ENCODE results near the gene BBS7. TPM values are rescaled to one million over a fixed set of nuclear protein-coding genes. Genes with fewer than 3 reads are reported as not detected.

Gene BBS7
- total and polyA plus RNA-seq, 2 of the 13 experiments (the other 11 are each of a cell fraction or from before 2014, with no cell fraction given) = 9.0 to 15.7 TPM

DNA sequence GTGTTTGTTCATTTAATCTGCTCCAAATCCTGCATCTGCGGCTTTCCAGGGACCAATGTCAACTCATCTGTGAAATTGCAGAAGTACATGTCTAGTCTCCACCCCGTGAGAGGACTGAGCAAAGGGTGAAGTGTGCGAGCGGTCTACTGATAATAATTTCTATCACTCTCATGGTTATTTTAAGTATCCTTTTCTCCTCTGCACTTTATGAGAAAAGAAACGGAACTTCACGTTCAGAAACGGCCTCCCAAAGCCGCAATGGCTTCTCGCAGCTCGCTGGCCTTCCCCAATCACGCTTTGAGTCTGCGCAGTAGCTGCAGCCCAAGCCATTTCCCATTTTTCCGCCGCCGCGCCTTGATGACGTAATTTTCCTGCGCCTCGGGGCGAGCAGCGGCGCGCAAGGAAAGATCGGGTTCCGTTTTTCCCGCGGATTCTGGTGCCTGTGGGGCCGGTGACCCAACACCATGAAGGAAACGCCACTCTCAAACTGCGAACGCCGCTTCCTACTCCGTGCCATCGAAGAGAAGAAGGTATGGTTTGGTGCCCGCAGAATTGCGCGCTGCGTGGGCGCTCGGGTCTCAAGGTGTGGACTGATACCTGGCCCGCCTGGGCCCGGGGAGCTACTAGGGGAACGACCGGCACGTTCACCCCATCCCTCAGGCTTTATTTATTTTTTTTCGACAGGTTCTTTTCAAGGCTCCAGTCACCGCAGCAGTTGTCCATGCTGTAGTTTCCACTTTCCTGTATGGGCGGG is 69.1 kb downstream of the BBS7 start, which contains the start of gene EXOSC9 (continued):
- peak; percentile 7 for TF ChIP-seq PRPF4 (IDR thresholded peaks at IDR 0.05; ENCODE audit: low read depth, low read length, poor library complexity, severe bottlenecking)
- TF ChIP-seq KLF11 (CRISPR knock-in tag; IDR thresholded peaks at IDR 0.05) = 0 out of 2 replicates have a peak, but pooled peaks have one; percentile 31
- TF ChIP-seq MED8 (CRISPR knock-in tag; IDR thresholded peaks at IDR 0.05; ENCODE audit: insufficient replicate concordance) = no peak
- TF ChIP-seq TIGD3 (CRISPR knock-in tag; IDR thresholded peaks at IDR 0.05; ENCODE audit: borderline replicate concordance) = 0 out of 2 replicates have a peak, but pooled peaks have one; percentile 69
- peak; percentile 81 for TF ChIP-seq BORCS8-MEF2B (CRISPR knock-in tag; IDR thresholded peaks at IDR 0.05)
- peak; percentile 71; the same call in 1 of the 2 replicates for TF ChIP-seq ZNF335 (CRISPR knock-in tag; IDR thresholded peaks at IDR 0.05)
- no peak for TF ChIP-seq NR2F1 (CRISPR knock-in tag; IDR thresholded peaks at IDR 0.05)
- peak; percentile 92 for TF ChIP-seq NRL (CRISPR knock-in tag; IDR thresholded peaks at IDR 0.05; ENCODE audit: borderline replicate concordance)
- TF ChIP-seq, protein P1, sequence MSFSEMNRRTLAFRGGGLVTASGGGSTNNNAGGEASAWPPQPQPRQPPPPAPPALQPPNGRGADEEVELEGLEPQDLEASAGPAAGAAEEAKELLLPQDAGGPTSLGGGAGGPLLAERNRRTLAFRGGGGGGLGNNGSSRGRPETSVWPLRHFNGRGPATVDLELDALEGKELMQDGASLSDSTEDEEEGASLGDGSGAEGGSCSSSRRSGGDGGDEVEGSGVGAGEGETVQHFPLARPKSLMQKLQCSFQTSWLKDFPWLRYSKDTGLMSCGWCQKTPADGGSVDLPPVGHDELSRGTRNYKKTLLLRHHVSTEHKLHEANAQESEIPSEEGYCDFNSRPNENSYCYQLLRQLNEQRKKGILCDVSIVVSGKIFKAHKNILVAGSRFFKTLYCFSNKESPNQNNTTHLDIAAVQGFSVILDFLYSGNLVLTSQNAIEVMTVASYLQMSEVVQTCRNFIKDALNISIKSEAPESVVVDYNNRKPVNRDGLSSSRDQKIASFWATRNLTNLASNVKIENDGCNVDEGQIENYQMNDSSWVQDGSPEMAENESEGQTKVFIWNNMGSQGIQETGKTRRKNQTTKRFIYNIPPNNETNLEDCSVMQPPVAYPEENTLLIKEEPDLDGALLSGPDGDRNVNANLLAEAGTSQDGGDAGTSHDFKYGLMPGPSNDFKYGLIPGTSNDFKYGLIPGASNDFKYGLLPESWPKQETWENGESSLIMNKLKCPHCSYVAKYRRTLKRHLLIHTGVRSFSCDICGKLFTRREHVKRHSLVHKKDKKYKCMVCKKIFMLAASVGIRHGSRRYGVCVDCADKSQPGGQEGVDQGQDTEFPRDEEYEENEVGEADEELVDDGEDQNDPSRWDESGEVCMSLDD (CRISPR knock-in tag; IDR thresholded peaks at IDR 0.05; ENCODE audit: borderline replicate concordance) = 0 out of 2 replicates have a peak, but pooled peaks have one; percentile 30
- no peak for TF ChIP-seq ZNF776 (CRISPR knock-in tag; IDR thresholded peaks at IDR 0.05)
- no peak for TF ChIP-seq PRMT3 (CRISPR knock-in tag; IDR thresholded peaks at IDR 0.05; ENCODE audit: borderline replicate concordance, low read depth)
- TF ChIP-seq ATF7 (IDR thresholded peaks at IDR 0.05) = peak; percentile 99
- TF ChIP-seq ATF7 (CRISPR knock-in tag; IDR thresholded peaks at IDR 0.05) = peak; percentile 81
- peak in 1 of 2 experiments; percentile 77; a peak in 1 of 4 replicates for TF ChIP-seq KLF16 (CRISPR knock-in tag; IDR thresholded peaks at IDR 0.05)
- TF ChIP-seq ZFP36L1 (CRISPR knock-in tag; IDR thresholded peaks at IDR 0.05) = no peak
- 0 out of 2 replicates have a peak, but pooled peaks have one; percentile 45 for TF ChIP-seq ZBTB42 (CRISPR knock-in tag; IDR thresholded peaks at IDR 0.05)
- TF ChIP-seq ZBTB44 (CRISPR knock-in tag; IDR thresholded peaks at IDR 0.05) = no peak
- TF ChIP-seq ZNF569 (CRISPR knock-in tag; IDR thresholded peaks at IDR 0.05; ENCODE audit: borderline replicate concordance) = no peak

All from HepG2 (cell line).